GM19468 (cell line): ENCODE measurements around the gene UBE2Z.

Experiments used
- ATAC-seq: cut with Tn5 transposase; IDR thresholded peaks from one replicate; pipeline ENCODE4 v1.9.1; 2021; ENCODE audit warnings: mild to moderate bottlenecking, moderate library complexity, moderate number of reproducible peaks; ENCODE audit not compliant: unreplicated experiment; ENCODE audit errors: extremely low read depth

The UBE2Z gene

GRCh38 chr17:48951572-48951971, 43.4 kb downstream of the UBE2Z start:
- no peak for ATAC-seq

GRCh38 chr17:48952904-48953303, 44.7 kb downstream of the UBE2Z start:
- no peak for ATAC-seq

GRCh38 chr17:48954300-48954755, 46.1 kb downstream of the UBE2Z start:
- ATAC-seq: no peak

DNA sequence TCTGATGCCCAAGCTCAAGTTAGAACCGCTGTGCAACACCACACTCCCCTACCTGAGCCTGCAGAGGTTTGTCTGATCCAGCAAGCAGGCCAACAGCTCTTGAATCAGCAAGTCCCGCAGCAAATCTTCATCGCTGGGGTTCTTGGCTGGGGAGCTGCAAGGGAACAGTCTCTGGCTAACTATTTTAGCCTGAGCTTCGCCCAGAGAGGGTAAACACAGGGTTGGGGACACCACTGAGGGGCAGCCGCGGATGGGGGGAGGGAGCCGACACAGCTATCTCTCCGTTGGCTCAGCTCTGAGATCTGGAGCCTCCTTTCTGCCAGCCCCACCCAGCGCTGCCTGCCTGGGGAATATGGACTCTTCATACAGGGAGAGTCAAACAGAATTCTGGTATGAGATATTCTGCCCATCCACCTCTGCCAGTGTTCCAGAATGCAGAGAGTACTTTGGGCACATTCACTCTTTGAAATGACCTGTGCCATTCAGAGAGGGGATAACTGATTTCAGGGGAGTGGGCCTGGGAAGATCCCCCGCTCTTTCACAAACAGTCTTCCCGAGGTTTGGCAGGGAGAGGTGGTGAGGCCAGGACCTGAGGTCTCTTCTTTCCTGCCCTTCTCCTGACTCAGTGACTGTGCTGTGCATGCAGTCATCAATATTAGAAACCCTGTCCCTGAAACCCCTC, 52.8 kb downstream of the UBE2Z start:
- no peak for ATAC-seq

- no peak for ATAC-seq
Observed at GRCh38 chr17:48961516-48962233, 53.5 kb downstream of the UBE2Z start.

- no peak for ATAC-seq
Observed at GRCh38 chr17:48970224-48970623, 62.0 kb downstream of the UBE2Z start.

DNA sequence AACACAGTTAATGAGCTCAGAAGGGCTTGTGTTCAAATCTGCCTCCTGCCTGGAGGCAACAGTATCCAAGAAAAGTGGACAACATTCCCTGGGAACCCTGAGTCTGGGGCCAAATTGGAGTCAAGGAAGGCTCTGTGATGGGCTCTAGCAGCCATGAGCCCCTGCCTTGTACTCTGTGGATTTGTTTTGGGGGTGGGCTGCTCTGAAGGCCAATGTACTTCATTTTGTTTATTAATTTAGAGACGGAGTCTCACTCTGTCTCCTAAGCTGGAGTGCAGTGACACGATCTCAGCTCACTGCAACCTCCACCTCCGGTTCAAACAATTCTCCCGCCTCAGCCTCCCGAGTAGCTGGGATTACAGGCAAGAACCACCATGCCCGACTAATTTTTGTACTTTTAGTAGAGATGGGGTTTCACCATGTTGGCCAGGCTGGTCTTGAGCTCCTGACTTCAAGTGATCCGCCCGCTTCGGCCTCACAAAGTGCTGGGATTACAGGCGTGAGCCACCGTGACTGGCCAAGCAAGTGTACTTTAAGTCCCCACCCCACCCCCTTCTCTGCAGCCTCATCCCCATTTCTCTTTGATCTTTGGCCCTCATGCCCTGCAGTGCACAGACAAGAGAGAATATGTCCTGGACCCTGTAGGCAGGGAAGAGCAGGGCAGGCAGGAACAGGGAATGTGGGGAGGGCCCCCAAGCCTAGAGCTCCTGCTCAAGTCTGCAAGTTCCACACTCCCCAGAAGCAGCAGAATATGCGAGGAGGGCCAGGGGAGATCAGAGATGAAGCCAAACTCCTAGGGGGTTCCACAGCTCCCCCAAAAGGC, 62.9 kb downstream of the UBE2Z start:
- ATAC-seq: no peak

GRCh38 chr17:48972749-48973097, 64.5 kb downstream of the UBE2Z start:
- ATAC-seq: no peak

- no peak for ATAC-seq
Observed at GRCh38 chr17:48973806-48974205, 65.6 kb downstream of the UBE2Z start.
